Renal cortical epithelial cell (primary cell): ENCODE data around the gene SNTN. TPM values are rescaled to one million over a fixed set of nuclear protein-coding genes. Genes with fewer than 3 reads are reported as not detected.
"Not testable (repeated sequence)": the region's sequence is repeated elsewhere in the genome, so short reads cannot be mapped to it uniquely, and the experiment has no call there.

Experiments
- DNase-seq: peaks from one replicate; pipeline ENCODE4 v3.0.0-alpha.2; 2011; ENCODE audit warnings: low read depth
- total RNA-seq: library from RNA; depleted of rRNA; stranded (reverse); fragments of >200 nt; gene quantifications from 2 replicates; pipeline ENCODE4 v1.2.3, GENCODE V29; 2014

Gene SNTN
- not detected in 2 replicates for total RNA-seq

- no peak for DNase-seq
These were observed at the start of gene SNTN for GRCh38 chr3:63652066-63652725. Gene SNTN (plus strand): TSS chr3:63652675. CDS start chr3:63652688, 13 bp downstream.

- DNase-seq: no peak
These were observed 44.8 kb upstream of the SNTN start for GRCh38 chr3:63607716-63608115.

GRCh38 chr3:63609408-63609807 lies 43.1 kb upstream of the SNTN start:
- DNase-seq: no peak

- DNase-seq: no peak
These were observed 42.6 kb upstream of the SNTN start for GRCh38 chr3:63609834-63610233.

- no peak for DNase-seq
These were observed 41.1 kb upstream of the SNTN start for GRCh38 chr3:63611382-63611781.

GRCh38 chr3:63613561-63613960 lies 38.9 kb upstream of the SNTN start:
- DNase-seq: no peak

- DNase-seq: no peak
These were observed 35.1 kb upstream of the SNTN start for GRCh38 chr3:63617391-63617790.

- peak; percentile 33 for DNase-seq
These were observed 27.4 kb upstream of the SNTN start for GRCh38 chr3:63624941-63625560.

GRCh38 chr3:63631670-63632069 lies 20.8 kb upstream of the SNTN start:
- DNase-seq: no peak

- DNase-seq: no peak
These were observed 17.3 kb upstream of the SNTN start for GRCh38 chr3:63635186-63635585.

- no peak for DNase-seq
These were observed 12.7 kb upstream of the SNTN start for GRCh38 chr3:63639806-63640205.

- no peak for DNase-seq
These were observed 10.0 kb upstream of the SNTN start for GRCh38 chr3:63642488-63642887.

GRCh38 chr3:63644212-63644797 lies 8.2 kb upstream of the SNTN start:
- no peak for DNase-seq

- not testable (repeated sequence) for DNase-seq
These were observed 7.3 kb upstream of the SNTN start for GRCh38 chr3:63644928-63645781.

- peak; percentile 11 for DNase-seq
These were observed 1.7 kb downstream of the SNTN start for GRCh38 chr3:63654211-63654610.

GRCh38 chr3:63654931-63655330 lies 2.5 kb downstream of the SNTN start:
- no peak for DNase-seq

- peak; percentile 82 for DNase-seq
These were observed 3.0 kb downstream of the SNTN start for GRCh38 chr3:63655519-63655918.

- DNase-seq: peak; percentile 27
These were observed 4.3 kb downstream of the SNTN start for GRCh38 chr3:63656786-63657185.

- no peak for DNase-seq
These were observed 8.8 kb downstream of the SNTN start for GRCh38 chr3:63661242-63661641.

- DNase-seq: no peak
These were observed 9.5 kb downstream of the SNTN start for GRCh38 chr3:63662011-63662410.

GRCh38 chr3:63662500-63662899 lies 10.0 kb downstream of the SNTN start:
- DNase-seq: no peak

- no peak for DNase-seq
These were observed 18.1 kb downstream of the SNTN start for GRCh38 chr3:63670544-63670943.
